AG09309 (cell line): ENCODE data around the gene PPTC7.
A peak's percentile ranks its signal among the peaks of the same experiment; 100 is the strongest.

Experiments used
- DNase-seq: peaks from one replicate; pipeline ENCODE4 v3.0.0-alpha.2; 2010; ENCODE audit warnings: low read depth
- H3K4me3 ChIP-seq: 2 replicates; pipeline ENCODE4 v1.5.1; 2011; ENCODE audit warnings: mild to moderate bottlenecking, low read depth, low read length, moderate library complexity; ENCODE audit not compliant: control insufficient read depth
- TF ChIP-seq, protein P1 (sequence below): IDR thresholded peaks from 2 replicates; pipeline ENCODE4 v1.5.1; 2011; ENCODE audit warnings: mild to moderate bottlenecking, low read depth, low read length, inconsistent platforms; ENCODE audit not compliant: insufficient read depth, control insufficient read depth; ENCODE audit errors: missing control alignments

Gene PPTC7

DNA sequence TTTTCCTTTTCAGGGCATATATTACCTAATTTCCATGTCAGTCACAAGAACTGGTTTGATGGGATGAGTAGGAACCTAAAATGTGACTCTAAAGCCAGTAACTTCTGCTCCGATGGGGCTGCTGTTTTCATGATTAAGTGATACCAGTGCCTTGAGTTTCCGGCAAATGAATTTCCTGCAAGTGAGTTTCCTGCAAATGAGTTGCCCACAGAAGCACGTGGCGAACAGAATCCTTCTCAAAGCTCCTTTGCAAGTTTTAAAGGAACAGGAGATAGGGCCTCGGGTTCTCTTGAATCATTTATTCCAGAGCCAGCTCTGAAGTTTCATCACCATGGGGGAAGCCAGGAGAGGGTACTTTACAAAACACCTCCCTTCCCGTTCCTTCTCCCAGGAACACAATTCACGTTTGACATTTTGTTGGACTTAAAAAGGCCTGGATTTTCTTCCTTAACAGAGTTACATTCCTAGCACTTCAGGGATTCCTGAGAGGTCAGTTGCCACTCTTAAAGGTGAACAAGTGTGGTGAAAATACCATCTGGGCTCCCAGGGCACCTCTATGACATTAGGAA, 2.2 kb upstream of the PPTC7 start:
- no peak for DNase-seq
- TF ChIP-seq, protein P1, sequence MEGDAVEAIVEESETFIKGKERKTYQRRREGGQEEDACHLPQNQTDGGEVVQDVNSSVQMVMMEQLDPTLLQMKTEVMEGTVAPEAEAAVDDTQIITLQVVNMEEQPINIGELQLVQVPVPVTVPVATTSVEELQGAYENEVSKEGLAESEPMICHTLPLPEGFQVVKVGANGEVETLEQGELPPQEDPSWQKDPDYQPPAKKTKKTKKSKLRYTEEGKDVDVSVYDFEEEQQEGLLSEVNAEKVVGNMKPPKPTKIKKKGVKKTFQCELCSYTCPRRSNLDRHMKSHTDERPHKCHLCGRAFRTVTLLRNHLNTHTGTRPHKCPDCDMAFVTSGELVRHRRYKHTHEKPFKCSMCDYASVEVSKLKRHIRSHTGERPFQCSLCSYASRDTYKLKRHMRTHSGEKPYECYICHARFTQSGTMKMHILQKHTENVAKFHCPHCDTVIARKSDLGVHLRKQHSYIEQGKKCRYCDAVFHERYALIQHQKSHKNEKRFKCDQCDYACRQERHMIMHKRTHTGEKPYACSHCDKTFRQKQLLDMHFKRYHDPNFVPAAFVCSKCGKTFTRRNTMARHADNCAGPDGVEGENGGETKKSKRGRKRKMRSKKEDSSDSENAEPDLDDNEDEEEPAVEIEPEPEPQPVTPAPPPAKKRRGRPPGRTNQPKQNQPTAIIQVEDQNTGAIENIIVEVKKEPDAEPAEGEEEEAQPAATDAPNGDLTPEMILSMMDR: no peak
- no peak overlapping the region for H3K4me3 ChIP-seq

DNA sequence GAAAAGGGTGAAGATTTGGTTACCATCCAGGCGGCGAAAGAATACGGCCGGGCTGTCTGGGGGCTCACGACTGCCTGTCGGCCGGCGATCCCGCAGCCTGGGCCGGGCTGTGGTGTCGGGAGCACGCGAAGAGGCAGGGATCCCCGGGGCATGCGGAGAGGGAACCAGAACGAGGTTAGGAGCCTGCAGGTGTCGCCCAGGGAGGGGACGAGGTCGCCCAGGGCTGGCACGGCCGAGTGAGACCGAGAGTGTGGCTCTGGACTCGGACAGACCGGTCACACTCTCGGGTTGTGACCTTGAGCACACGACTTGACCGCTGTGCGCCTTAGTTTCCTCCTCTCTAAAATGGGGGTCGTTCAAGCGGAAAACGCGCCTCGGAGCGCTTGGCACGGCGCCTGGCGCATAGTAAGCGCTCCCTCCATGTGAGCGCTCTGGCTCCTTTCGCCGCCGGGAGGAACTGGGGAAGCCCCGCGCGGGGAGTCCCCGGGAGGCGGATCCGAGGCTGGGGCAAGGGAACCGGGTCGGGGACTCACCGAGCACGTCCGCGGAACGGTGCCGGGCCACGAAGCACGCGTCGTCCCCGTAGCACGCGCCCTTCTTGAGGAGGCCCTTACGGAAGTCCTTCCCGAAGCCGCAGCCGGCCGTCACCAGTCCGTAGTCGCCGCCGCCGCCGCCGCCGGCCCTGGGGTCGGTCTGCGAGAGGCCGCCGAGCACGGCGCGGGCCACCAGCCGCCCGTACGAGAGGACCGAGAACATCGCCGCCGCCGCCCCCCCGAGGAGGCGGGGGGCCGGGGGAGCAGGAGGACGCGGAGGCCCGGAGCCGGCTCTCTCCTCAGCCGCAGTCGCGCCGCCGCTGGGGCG, 612 bp downstream of the PPTC7 start:
- DNase-seq: no peak
- peak overlapping the region; percentile 77 for H3K4me3 ChIP-seq
- TF ChIP-seq, protein P1: no peak

DNA sequence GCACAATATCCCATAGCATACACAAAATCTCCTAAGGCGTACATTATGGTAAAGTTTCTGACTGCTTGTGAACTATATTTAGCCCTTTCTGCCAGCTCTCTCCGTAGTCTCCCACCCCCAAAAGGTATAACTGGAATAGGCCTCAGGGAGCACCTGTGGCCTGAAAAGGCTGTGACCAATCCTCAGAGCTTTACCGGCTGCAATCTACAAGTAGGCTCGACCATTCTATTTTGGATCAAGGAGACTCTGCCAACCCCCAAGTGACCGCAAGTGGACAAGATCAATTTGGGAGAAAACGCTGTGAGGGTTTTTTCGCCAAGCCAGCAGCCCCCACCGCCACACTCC, 1.2 kb downstream of the PPTC7 start:
- TF ChIP-seq, protein P1: no peak
- DNase-seq: no peak

DNA sequence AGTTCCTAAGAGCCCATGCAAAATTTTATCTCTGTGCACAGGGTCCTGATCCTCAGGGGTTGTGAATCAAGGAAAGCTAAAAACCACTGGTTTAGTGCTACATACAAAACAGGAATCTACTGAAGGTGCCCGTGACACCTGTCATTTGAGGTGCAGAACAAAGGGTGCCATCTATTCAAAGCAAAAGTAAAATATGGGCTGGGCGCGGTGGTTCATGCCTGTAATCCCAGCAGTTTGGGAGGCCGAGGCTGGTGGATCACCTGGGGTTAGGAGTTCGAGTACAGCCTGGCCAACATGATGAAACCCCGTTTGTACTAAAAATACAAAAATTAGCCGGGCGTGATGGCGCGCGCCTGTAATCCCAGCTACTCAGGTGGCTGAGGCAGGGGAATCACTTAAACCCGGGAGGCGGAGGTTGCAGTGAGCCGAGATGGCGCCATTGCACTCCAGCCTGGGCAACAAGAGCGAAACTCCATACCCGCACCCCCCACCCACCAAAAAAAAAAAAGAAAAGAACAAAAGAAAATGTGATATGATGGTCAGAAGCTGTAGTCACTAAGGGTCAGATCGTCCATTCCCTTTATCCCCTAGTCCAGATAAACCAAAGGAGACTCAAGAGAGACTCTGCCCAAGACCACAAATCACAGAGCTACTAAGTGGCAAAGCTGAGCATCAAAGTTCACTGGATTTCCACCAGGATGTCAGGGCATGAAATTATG, 3.4 kb downstream of the PPTC7 start:
- TF ChIP-seq, protein P1: no peak
- DNase-seq: no peak
- H3K4me3 ChIP-seq: no peak overlapping the region

More for the DNA sequence above, 1.2 kb downstream of the PPTC7 start:
- peak overlapping the region; percentile 77 for H3K4me3 ChIP-seq

DNA sequence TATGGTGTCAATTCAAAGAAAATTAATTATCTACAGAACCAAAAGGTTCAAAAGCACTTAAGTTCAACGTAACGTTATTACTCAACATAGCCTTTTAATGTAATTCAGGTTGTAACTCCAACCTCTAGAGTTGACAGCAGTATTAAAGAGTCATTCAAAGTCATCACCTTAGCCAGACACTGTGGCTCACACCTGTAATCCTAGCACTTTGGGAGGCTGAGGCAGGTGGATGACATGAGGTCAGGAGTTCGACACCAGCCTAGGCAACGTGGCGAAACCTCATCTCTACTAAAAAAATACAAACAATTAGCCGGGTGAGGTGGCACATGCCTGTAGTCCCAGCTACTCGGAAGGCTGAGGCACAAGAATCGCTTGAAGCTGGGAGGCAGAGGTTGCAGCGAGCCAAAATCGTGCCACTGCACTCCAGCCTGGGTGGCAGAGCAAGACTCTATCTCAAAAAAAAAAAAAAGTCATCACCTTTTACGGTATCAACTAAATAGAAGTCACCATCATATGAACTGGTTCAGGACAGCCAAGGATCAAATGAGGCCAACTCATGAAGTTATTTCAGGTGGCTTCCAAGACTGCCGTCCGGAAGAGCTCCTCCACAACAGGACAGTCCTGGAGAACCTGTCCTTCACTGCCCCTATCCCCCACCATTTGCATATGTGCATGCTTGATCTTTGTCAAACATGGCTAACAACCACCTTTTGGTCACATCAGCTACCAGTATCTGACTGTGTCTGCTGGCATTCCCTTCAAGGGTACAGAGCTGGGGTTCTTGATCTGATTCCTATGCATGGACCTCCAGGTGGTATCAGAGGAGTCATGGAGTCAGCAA, 4.2 kb downstream of the PPTC7 start:
- DNase-seq: no peak
- TF ChIP-seq, protein P1: no peak
- no peak overlapping the region for H3K4me3 ChIP-seq
